SU-DHL-6 (cell line): ENCODE results near the gene SETBP1.
A peak's percentile ranks its signal among the peaks of the same experiment; 100 is the strongest.

Experiments
- H2AFZ ChIP-seq: fragments of 200-600 bp; sonication (generic); 2 replicates; pipeline ENCODE4 v1.6.1; 2014; ENCODE audit warnings: low read depth, mild to moderate bottlenecking, moderate library complexity, mixed read lengths, antibody characterized with exemption, low read length; ENCODE audit not compliant: severe bottlenecking
- H3F3A ChIP-seq: fragments of 200-600 bp; shearing (Covaris generic); 2 replicates; pipeline ENCODE4 v1.6.0; 2016; ENCODE audit warnings: antibody characterized with exemption, mild to moderate bottlenecking; ENCODE audit not compliant: insufficient read depth
- H3K27ac ChIP-seq: fragments of 200-600 bp; sonication (generic); 2 replicates; pipeline ENCODE4 v1.5.1; 2016; ENCODE audit warnings: low read depth, mild to moderate bottlenecking, low read length, moderate library complexity, mixed read lengths
- H3K27me3 ChIP-seq: fragments of 200-600 bp; sonication (generic), shearing (Covaris generic); 2 replicates; pipeline ENCODE4 v1.6.0; 2014; ENCODE audit warnings: mild to moderate bottlenecking, low read length
- H3K36me3 ChIP-seq: fragments of 200-600 bp; sonication (generic); 2 replicates; pipeline ENCODE4 v1.6.1; 2014; ENCODE audit warnings: mild to moderate bottlenecking, low read length, mixed read lengths
- H3K4me2 ChIP-seq: fragments of 300-600, 200-600 bp; shearing (Covaris generic), sonication (generic); 2 replicates; pipeline ENCODE4 v1.6.0; 2014; ENCODE audit warnings: low read length, low read depth, mild to moderate bottlenecking; ENCODE audit not compliant: poor library complexity, severe bottlenecking
- H3K4me3 ChIP-seq: fragments of 200-600 bp; sonication (generic); 2 replicates; pipeline ENCODE4 v1.5.1; 2014; ENCODE audit warnings: antibody characterized with exemption, low read length, mild to moderate bottlenecking, mixed read lengths; ENCODE audit not compliant: insufficient read depth, poor library complexity, severe bottlenecking
- H3K79me2 ChIP-seq: fragments of 200-600 bp; sonication (generic); 2 replicates; pipeline ENCODE4 v1.6.1; 2014; ENCODE audit warnings: mild to moderate bottlenecking, low read length, moderate library complexity; ENCODE audit not compliant: insufficient read depth
- H3K9ac ChIP-seq: fragments of 200-600 bp; sonication (generic); 2 replicates; pipeline ENCODE4 v1.7.0; 2014; ENCODE audit warnings: mild to moderate bottlenecking, low read length
- H3K9me2 ChIP-seq: fragments of 200-600 bp; sonication (generic); replicated peaks from 2 replicates; pipeline ENCODE4 v1.6.1; 2014; ENCODE audit warnings: low read length; ENCODE audit not compliant: insufficient read depth
- H3K9me3 ChIP-seq: fragments of 200-600 bp; sonication (generic); 2 replicates; pipeline ENCODE4 v1.6.1; 2014; ENCODE audit warnings: low read length, mixed read lengths; ENCODE audit not compliant: insufficient read depth
- H4K20me1 ChIP-seq: fragments of 200-600 bp; sonication (generic); 2 replicates; pipeline ENCODE4 v1.6.1; 2014; ENCODE audit warnings: low read depth, mild to moderate bottlenecking, antibody characterized with exemption, low read length, moderate library complexity, mixed read lengths
- CTCF ChIP-seq: fragments of 200-600 bp; sonication (generic); IDR thresholded peaks from one replicate; pipeline ENCODE4 v1.5.1; 2017; ENCODE audit warnings: antibody characterized with exemption, mild to moderate bottlenecking, low read length, moderate library complexity; ENCODE audit not compliant: insufficient read depth, poor library complexity, severe bottlenecking
- EZH2phosphoT487 ChIP-seq: fragments of 200-600 bp; sonication (generic), shearing (Covaris generic); conservative IDR thresholded peaks from 2 replicates; pipeline ENCODE4 v1.6.1; 2018; ENCODE audit warnings: mild to moderate bottlenecking, antibody characterized with exemption, low read length, moderate library complexity, mixed read lengths

SETBP1 gene

GRCh38 chr18:44836263-44836662 is 155.6 kb downstream of the SETBP1 start:
- no peaks in the 10 kb centered on the region for H3K36me3 ChIP-seq
- no peaks in the 10 kb centered on the region for H3K9me3 ChIP-seq
- H3K79me2 ChIP-seq = no peaks in the 10 kb centered on the region
- H4K20me1 ChIP-seq = no peaks in the 10 kb centered on the region
- H3K9me2 ChIP-seq = no peaks in the 10 kb centered on the region
- H3K9ac ChIP-seq = no peak overlapping the region
- no peak for TF ChIP-seq EZH2phosphoT487
- TF ChIP-seq CTCF = no peak
- H3K4me2 ChIP-seq = no peak overlapping the region
- no peak overlapping the region for H3K4me3 ChIP-seq
- H3K27me3 ChIP-seq = no peaks in the 10 kb centered on the region
- no peak overlapping the region for H3K27ac ChIP-seq
- H2AFZ ChIP-seq = no peak overlapping the region
- no peaks in the 10 kb centered on the region for H3F3A ChIP-seq

- Histone ChIP-seq H4K20me1 (no peaks in the 10 kb centered on the region), H3K36me3 (no peaks in the 10 kb centered on the region), H3K9ac (no peak overlapping the region), H3K27ac (no peak overlapping the region), H3F3A (no peaks in the 10 kb centered on the region), H3K9me2 (no peaks in the 10 kb centered on the region), H2AFZ (no peak overlapping the region), H3K4me3 (no peak overlapping the region), H3K4me2 (no peak overlapping the region), H3K9me3 (no peaks in the 10 kb centered on the region), H3K79me2 (no peaks in the 10 kb centered on the region), H3K27me3 (no peaks in the 10 kb centered on the region)
- no peak for TF ChIP-seq CTCF
- TF ChIP-seq EZH2phosphoT487 = no peak
Measured at GRCh38 chr18:44837482-44838180, 156.9 kb downstream of the SETBP1 start.

GRCh38 chr18:44838971-44839666 is 158.4 kb downstream of the SETBP1 start:
- H3F3A ChIP-seq = no peaks in the 10 kb centered on the region
- peak overlapping the region; percentile 53 for H3K4me2 ChIP-seq
- no peaks in the 10 kb centered on the region for H3K9me3 ChIP-seq
- peak overlapping the region; percentile 41 for H3K9ac ChIP-seq
- H3K79me2 ChIP-seq = no peaks in the 10 kb centered on the region
- H3K27ac ChIP-seq = peak overlapping the region; percentile 37
- H2AFZ ChIP-seq = peak overlapping the region; percentile 83
- H3K36me3 ChIP-seq = no peaks in the 10 kb centered on the region
- TF ChIP-seq CTCF (no peak), EZH2phosphoT487 (no peak)
- no peaks in the 10 kb centered on the region for H4K20me1 ChIP-seq
- no peaks in the 10 kb centered on the region for H3K27me3 ChIP-seq
- peak overlapping the region; percentile 23 for H3K4me3 ChIP-seq
- no peaks in the 10 kb centered on the region for H3K9me2 ChIP-seq
